Keratinocyte (primary cell): ENCODE results near the gene BTG1. TPM values are rescaled to one million over a fixed set of nuclear protein-coding genes. Genes with fewer than 3 reads are reported as not detected.
"Not testable (repeated sequence)": the region's sequence is repeated elsewhere in the genome, so short reads cannot be mapped to it uniquely, and the experiment has no call there.

Source experiments
- DNase-seq: peaks from one replicate; pipeline ENCODE4 v3.0.0-alpha.2; 2011; ENCODE audit warnings: low read depth, missing footprints, low spot score
- FAIRE-seq: peaks from 2 replicates; lab custom pipeline; 2011; peaks lifted over from hg19 to GRCh38; lab: Jason Lieb, UNC
- H2AFZ ChIP-seq: 2 replicates; pipeline ENCODE4 v1.6.0; 2012; ENCODE audit warnings: low read length, control low read depth, inconsistent platforms; ENCODE audit not compliant: control insufficient read depth
- H3K27ac ChIP-seq: 2 replicates; pipeline ENCODE4 v1.5.1; 2011; ENCODE audit warnings: low read length; ENCODE audit not compliant: control insufficient read depth, insufficient read depth
- H3K27me3 ChIP-seq: 3 replicates; pipeline ENCODE4 v1.6.0; 2011; ENCODE audit warnings: low read length; ENCODE audit not compliant: control insufficient read depth, insufficient read depth; ENCODE audit errors: extremely low read depth
- H3K36me3 ChIP-seq, 2 experiments: 2 replicates in 1 of 2; 3 replicates in 1 of 2; pipeline ENCODE4 v1.5.1; 2011; ENCODE audit warnings: low read length in 2 of 2, mild to moderate bottlenecking in 1 of 2; ENCODE audit not compliant: control insufficient read depth in 2 of 2, insufficient read depth in 2 of 2; ENCODE audit errors: extremely low read depth in 1 of 2
- H3K4me1 ChIP-seq: 3 replicates; pipeline ENCODE4 v1.5.1; 2011; ENCODE audit warnings: low read length; ENCODE audit not compliant: control insufficient read depth, insufficient read depth; ENCODE audit errors: extremely low read depth
- H3K4me2 ChIP-seq: 3 replicates; pipeline ENCODE4 v1.6.0; 2011; ENCODE audit warnings: low read depth, low read length; ENCODE audit not compliant: control insufficient read depth, insufficient read depth; ENCODE audit errors: extremely low read depth
- H3K4me3 ChIP-seq, 3 experiments: fragments of 200-600 bp in 1 of 3; sonication (generic) in 1 of 3; 2 replicates in 2 of 3; 3 replicates in 1 of 3; pipeline ENCODE4 v1.5.1; 2011 to 2016; ENCODE audit warnings: low read length in 3 of 3, mild to moderate bottlenecking in 3 of 3, control low read depth in 2 of 3, inconsistent platforms in 1 of 3, low read depth in 1 of 3, mixed read lengths in 1 of 3, mixed run types in 1 of 3, moderate library complexity in 1 of 3; ENCODE audit not compliant: control insufficient read depth in 2 of 3, insufficient read depth in 2 of 3; ENCODE audit errors: extremely low read depth in 1 of 3
- H3K79me2 ChIP-seq: 2 replicates; pipeline ENCODE4 v1.6.0; 2012; ENCODE audit warnings: low read length; ENCODE audit not compliant: control insufficient read depth, insufficient read depth
- H3K9ac ChIP-seq: 3 replicates; pipeline ENCODE4 v1.6.0; 2011; ENCODE audit warnings: low read length; ENCODE audit not compliant: control insufficient read depth, insufficient read depth; ENCODE audit errors: extremely low read depth
- H3K9me1 ChIP-seq: 3 replicates; pipeline ENCODE4 v1.6.0; 2011; ENCODE audit warnings: low read length; ENCODE audit not compliant: control insufficient read depth, insufficient read depth; ENCODE audit errors: extremely low read depth
- H3K9me3 ChIP-seq: 2 replicates; pipeline ENCODE4 v1.5.1; 2012; ENCODE audit warnings: low read depth, low read length; ENCODE audit not compliant: control insufficient read depth
- H4K20me1 ChIP-seq: 3 replicates; pipeline ENCODE4 v1.6.0; 2011; ENCODE audit warnings: low read length; ENCODE audit not compliant: control insufficient read depth, insufficient read depth; ENCODE audit errors: extremely low read depth
- CTCF ChIP-seq, 3 experiments: IDR thresholded peaks in 1 of 3; conservative IDR thresholded peaks in 1 of 3; optimal IDR thresholded peaks in 1 of 3; 2 replicates in 2 of 3; 3 replicates in 1 of 3; pipeline versions ENCODE3 to v1.5.1; 2011; ENCODE audit warnings: low read length in 3 of 3, mild to moderate bottlenecking in 3 of 3, moderate library complexity in 2 of 3, control low read depth in 1 of 3, inconsistent platforms in 1 of 3; ENCODE audit not compliant: insufficient read depth in 2 of 3; ENCODE audit errors: extremely low read depth in 1 of 3
- EZH2 ChIP-seq: IDR thresholded peaks from one replicate; pipeline ENCODE4 v1.6.1; 2012; ENCODE audit warnings: inconsistent platforms, mild to moderate bottlenecking, low read length, moderate library complexity
- dilution Hi-C: fragments of 300-500 bp; cut with MboI; formaldehyde crosslinking; loops from one replicate; pipeline ENCODE4 v1.7.0; 2020; ENCODE audit warnings: low sequenced_read_pairs; ENCODE audit not compliant: extremely low pct_ligation_motif_present
- polyA plus RNA-seq, 5 experiments: library from polyadenylated mRNA; depleted of rRNA in 3 of 5; stranded (reverse) in 3 of 5; stranded (forward) in 1 of 5; unstranded in 1 of 5; fragments of >200 nt; gene quantifications; 1 replicate in 1 of 5; 2 replicates in 3 of 5; 3 replicates in 1 of 5; pipeline versions ENCODE4 v1.2.1 to v1.2.3, GENCODE V29; 2011 to 2012; ENCODE audit warnings: missing spikeins in 2 of 5, low read depth in 1 of 5, low replicate concordance in 1 of 5

The BTG1 gene
- polyA plus RNA-seq, 1 donor (not counting 4 experiments of a cell fraction or from before 2014, with no cell fraction given): 40.7 TPM

GRCh38 chr12:92136026-92136730 lies 9.5 kb downstream of the BTG1 start:
- Histone ChIP-seq H3K79me2 (peaks cover 44% of the 10 kb centered on the region), H2AFZ (no peak overlapping the region), H3K9me3 (no peaks in the 10 kb centered on the region), H3K4me2 (peak overlapping the region; percentile 89), H3K9me1 (no peaks in the 10 kb centered on the region), H3K4me3 (peak overlapping the region in 1 of 3 experiments; percentile 5), H4K20me1 (no peaks in the 10 kb centered on the region), H3K27ac (peak overlapping the region; percentile 99), H3K27me3 (no peaks in the 10 kb centered on the region), H3K9ac (peak overlapping the region; percentile 78), H3K36me3 (no peaks in the 10 kb centered on the region), H3K4me1 (peaks cover 71% of the 10 kb centered on the region)
- DNase-seq (no peak), FAIRE-seq (peak; percentile 26)
- dilution Hi-C loops: no loop called here
- TF ChIP-seq CTCF (optimal IDR thresholded peaks at IDR 0.05 in 1 of 3, IDR thresholded peaks at IDR 0.05 in 1 of 3, conservative IDR thresholded peaks at IDR 0.05 in 1 of 3; ENCODE audit: extremely low read depth in 1 of 3, insufficient read depth in 2 of 3, low read length in 3 of 3): no peak
- TF ChIP-seq EZH2: no peak

GRCh38 chr12:92135541-92135940 lies 10.1 kb downstream of the BTG1 start:
- H3K4me2 ChIP-seq, H3K4me3 ChIP-seq, dilution Hi-C loops, H3K27me3 ChIP-seq, H4K20me1 ChIP-seq, DNase-seq, H3K9me1 ChIP-seq, H3K36me3 ChIP-seq, H2AFZ ChIP-seq, H3K9ac ChIP-seq, H3K9me3 ChIP-seq, FAIRE-seq: not testable (repeated sequence)
- Histone ChIP-seq H3K4me1 (peaks cover 74% of the 10 kb centered on the region), H3K79me2 (peaks cover 38% of the 10 kb centered on the region), H3K27ac (peak overlapping the region; percentile 71)
